A673 (cell line): Measurements from ENCODE around the gene ZC3H11A. TPM values are rescaled to one million over a fixed set of nuclear protein-coding genes. Genes with fewer than 3 reads are reported as not detected.
"Not testable (repeated sequence)": the region's sequence is repeated elsewhere in the genome, so short reads cannot be mapped to it uniquely, and the experiment has no call there.

Experiments
- Bru-seq: library from RNA; stranded (reverse); fragments of 400-500 nt; gene quantifications from one replicate; lab custom pipeline; 2021; lab: Mats Ljungman, UMichigan
- BruChase-seq, 2 experiments: library from RNA; stranded (reverse); fragments of 400-500 nt; gene quantifications; one replicate each; lab custom pipeline; 2021; lab: Mats Ljungman, UMichigan
- BruUV-seq: library from RNA; stranded (reverse); fragments of 400-500 nt; replicated peaks from 2 replicates; lab custom pipeline; 2021; lab: Mats Ljungman, UMichigan
- CTCF ChIA-PET: fragments of 300-600 bp; sonication (Branson Sonifier 250); formaldehyde crosslinking; loops from one replicate; lab custom pipeline; 2022; ENCODE audit warnings: antibody characterized with exemption; lab: Charles Lee
- POLR2A ChIA-PET: fragments of 300-600 bp; sonication (Branson Sonifier 250); formaldehyde crosslinking; loops from one replicate; lab custom pipeline; 2022; ENCODE audit warnings: antibody characterized with exemption; ENCODE audit not compliant: low non-redundant PET; lab: Charles Lee
- DNase-seq: peaks from one replicate; pipeline ENCODE4 v3.0.0-alpha.2; 2015; ENCODE audit warnings: low spot score
- H3K27ac ChIP-seq: fragments of 200-600 bp; sonication (generic); 2 replicates; pipeline ENCODE4 v1.5.1; 2016; ENCODE audit warnings: mixed run types, low read depth, mild to moderate bottlenecking, mixed read lengths, antibody characterized with exemption, low read length; ENCODE audit not compliant: poor library complexity, severe bottlenecking
- H3K27me3 ChIP-seq: fragments of 200-600 bp; sonication (generic); replicated peaks from 2 replicates; pipeline ENCODE4 v1.6.1; 2017; ENCODE audit warnings: mixed run types, low read depth, mild to moderate bottlenecking, mixed read lengths, antibody characterized with exemption, low read length; ENCODE audit not compliant: insufficient read depth, poor library complexity
- H3K36me3 ChIP-seq: fragments of 200-600 bp; sonication (generic); 2 replicates; pipeline ENCODE4 v1.6.1; 2016; ENCODE audit warnings: mixed run types, mild to moderate bottlenecking, mixed read lengths, antibody characterized with exemption, low read length; ENCODE audit not compliant: insufficient read depth, poor library complexity, severe bottlenecking
- H3K4me1 ChIP-seq: fragments of 200-600 bp; sonication (generic); 2 replicates; pipeline ENCODE4 v1.6.1; 2017; ENCODE audit warnings: mixed run types, mild to moderate bottlenecking, mixed read lengths, antibody characterized with exemption, low read length; ENCODE audit not compliant: insufficient read depth, poor library complexity, severe bottlenecking
- H3K4me3 ChIP-seq: fragments of 200-600 bp; sonication (generic); 2 replicates; pipeline ENCODE4 v1.5.1; 2016; ENCODE audit warnings: low read depth, mixed run types, mild to moderate bottlenecking, mixed read lengths, low read length; ENCODE audit not compliant: poor library complexity, severe bottlenecking
- H3K9me3 ChIP-seq: fragments of 200-600 bp; sonication (generic); 2 replicates; pipeline ENCODE4 v1.6.1; 2016; ENCODE audit warnings: mixed run types, low read depth, mild to moderate bottlenecking, mixed read lengths, antibody characterized with exemption, low read length; ENCODE audit not compliant: poor library complexity, severe bottlenecking
- EZH2 ChIP-seq: fragments of 200-600 bp; sonication (generic); IDR thresholded peaks from 2 replicates; pipeline ENCODE4 v1.6.1; 2017; ENCODE audit warnings: borderline replicate concordance, low read depth, mild to moderate bottlenecking, mixed read lengths, antibody characterized with exemption, low read length; ENCODE audit not compliant: poor library complexity, severe bottlenecking
- intact Hi-C: fragments of 100-400 bp; cut with micrococcal nuclease; formaldehyde crosslinking; loops from one replicate; pipeline ENCODE4 v1.10.0; 2022; ENCODE audit not compliant: unreplicated experiment
- long read RNA-seq: library from polyadenylated mRNA; stranded (forward); transcript quantifications from one replicate; pipeline ENCODE4 v2.0.0, GENCODE V29; 2022
- total RNA-seq: library from RNA; stranded (reverse); gene quantifications from 2 replicates; pipeline ENCODE4 v1.2.3, GENCODE V29; 2021
- TF ChIP-seq, protein P1 (sequence below): fragments of 300-800, 200-600 bp; sonication (generic); conservative IDR thresholded peaks from 2 replicates; pipeline ENCODE4 v1.5.1; 2017; ENCODE audit warnings: low read depth, mild to moderate bottlenecking, antibody characterized with exemption, low read length, moderate library complexity, mixed read lengths

The ZC3H11A gene
- total RNA-seq (95.3 and 103 TPM in 2 replicates), Bru-seq, nascent RNA (percentile 69 among the genes with signal in this experiment), BruChase-seq, experiment 1, labeled RNA remaining after a 2-hour chase (percentile 99 among the genes with signal in this experiment), BruChase-seq, experiment 2, labeled RNA remaining after a 6-hour chase (percentile 99 among the genes with signal in this experiment)
- long read RNA-seq, full-length matches to known transcripts, result 22 of 136 reads
- long read RNA-seq, partial matches to known transcripts, result 13 of 136 reads
- long read RNA-seq, other reads (novel, unspliced or antisense), result 101 of 136 reads

DNA sequence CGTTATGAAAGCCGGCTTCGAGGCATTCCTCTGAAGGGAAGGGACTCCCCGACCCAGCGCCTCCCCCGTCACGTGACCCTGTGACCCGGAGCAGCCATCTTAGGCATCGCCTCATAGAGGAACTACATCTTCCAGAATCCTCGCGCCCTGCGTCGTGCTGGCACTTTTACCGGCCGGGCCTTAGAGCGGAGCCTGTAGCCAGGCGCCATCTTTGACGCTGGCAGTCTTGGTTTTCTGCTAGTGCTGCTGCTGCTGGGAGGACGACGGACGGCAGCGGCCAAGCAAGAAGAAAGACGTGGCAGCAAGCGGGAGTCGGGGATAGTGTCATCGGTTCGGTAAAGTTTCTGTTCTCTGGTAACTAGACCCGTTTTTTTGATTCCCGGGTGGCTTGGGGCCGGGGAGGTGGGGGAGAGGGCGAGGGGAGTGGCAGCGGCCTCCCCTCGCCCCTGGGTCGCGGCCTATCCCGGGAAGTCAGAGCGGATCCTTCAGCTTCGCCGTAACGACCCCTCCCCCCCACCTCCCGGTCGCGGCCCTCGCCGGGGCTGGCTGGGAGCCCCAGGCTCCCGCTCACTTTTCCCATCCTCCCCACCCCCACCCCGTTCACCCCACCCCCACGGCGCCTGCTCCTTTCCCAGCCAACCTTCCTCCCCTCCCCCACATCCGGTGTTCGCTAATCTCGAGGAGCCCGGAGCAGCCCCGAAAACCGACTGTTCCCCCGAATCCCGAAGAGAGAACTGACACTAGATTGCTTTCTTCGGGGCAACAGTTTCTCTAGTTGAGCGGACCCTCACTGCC, at the start of gene ZC3H11A, which contains the start of gene ZBED6:
ZC3H11A (plus strand) TSS at position 183 of the 795 bp plus-strand sequence. CDS start 21,448 bp downstream, outside the sequence.
ZBED6 (plus strand) TSS at position 183 of the 795 bp plus-strand sequence. CDS start 1,900 bp downstream, outside the sequence.
- CTCF ChIA-PET, result no interaction called here
- POLR2A ChIA-PET, result no interaction called here
- Histone ChIP-seq H3K9me3 (no peaks in the 10 kb centered on the region), H3K27ac (peak within 1 kb of the TSS; percentile 94), H3K4me1 (peaks cover 35% of the 10 kb centered on the region), H3K4me3 (peak within 1 kb of the TSS; percentile 69), H3K27me3 (no peaks in the 10 kb centered on the region), H3K36me3 (peaks cover 32% of the 10 kb centered on the region)
- BruUV-seq, result no TSS peak
- TF ChIP-seq, protein P1, sequence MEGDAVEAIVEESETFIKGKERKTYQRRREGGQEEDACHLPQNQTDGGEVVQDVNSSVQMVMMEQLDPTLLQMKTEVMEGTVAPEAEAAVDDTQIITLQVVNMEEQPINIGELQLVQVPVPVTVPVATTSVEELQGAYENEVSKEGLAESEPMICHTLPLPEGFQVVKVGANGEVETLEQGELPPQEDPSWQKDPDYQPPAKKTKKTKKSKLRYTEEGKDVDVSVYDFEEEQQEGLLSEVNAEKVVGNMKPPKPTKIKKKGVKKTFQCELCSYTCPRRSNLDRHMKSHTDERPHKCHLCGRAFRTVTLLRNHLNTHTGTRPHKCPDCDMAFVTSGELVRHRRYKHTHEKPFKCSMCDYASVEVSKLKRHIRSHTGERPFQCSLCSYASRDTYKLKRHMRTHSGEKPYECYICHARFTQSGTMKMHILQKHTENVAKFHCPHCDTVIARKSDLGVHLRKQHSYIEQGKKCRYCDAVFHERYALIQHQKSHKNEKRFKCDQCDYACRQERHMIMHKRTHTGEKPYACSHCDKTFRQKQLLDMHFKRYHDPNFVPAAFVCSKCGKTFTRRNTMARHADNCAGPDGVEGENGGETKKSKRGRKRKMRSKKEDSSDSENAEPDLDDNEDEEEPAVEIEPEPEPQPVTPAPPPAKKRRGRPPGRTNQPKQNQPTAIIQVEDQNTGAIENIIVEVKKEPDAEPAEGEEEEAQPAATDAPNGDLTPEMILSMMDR, result no peak
- TF ChIP-seq EZH2, result no peak
- intact Hi-C loops, result no loop called here
- peak; percentile 99 for DNase-seq

DNA sequence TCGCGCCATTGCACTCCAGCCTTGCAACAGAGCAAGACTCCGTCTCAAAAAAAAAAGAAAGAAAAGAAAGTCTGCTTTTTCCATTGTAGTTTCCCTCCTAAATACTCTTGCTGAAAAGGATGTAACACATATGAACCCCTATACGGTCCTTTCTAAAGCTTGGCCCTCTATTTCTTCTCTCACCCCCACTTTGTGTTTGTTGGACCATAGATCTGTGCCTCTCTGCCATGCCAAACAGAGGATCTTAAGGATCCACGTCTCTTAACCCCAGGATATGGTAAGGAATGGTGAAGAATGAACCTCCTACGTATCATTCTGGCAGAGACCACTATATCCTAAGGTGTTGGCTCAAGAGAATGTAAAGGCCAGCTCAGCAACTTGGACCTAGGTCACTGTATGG, 49.1 kb upstream of the ZC3H11A start:
- no peaks in the 10 kb centered on the region for H3K36me3 ChIP-seq
- H3K9me3 ChIP-seq, result no peaks in the 10 kb centered on the region
- no TSS peak for BruUV-seq
- H3K27me3 ChIP-seq, result no peaks in the 10 kb centered on the region
- peaks cover 15% of the 10 kb centered on the region for H3K4me1 ChIP-seq
- ChIA-PET POLR2A (no interaction called here), CTCF (no interaction called here)
- DNase-seq, result no peak
- TF ChIP-seq EZH2, result no peak
- TF ChIP-seq, protein P1, result no peak
- H3K4me3 ChIP-seq, result no peak overlapping the region
- no peak overlapping the region for H3K27ac ChIP-seq
- intact Hi-C loops, result no loop called here

DNA sequence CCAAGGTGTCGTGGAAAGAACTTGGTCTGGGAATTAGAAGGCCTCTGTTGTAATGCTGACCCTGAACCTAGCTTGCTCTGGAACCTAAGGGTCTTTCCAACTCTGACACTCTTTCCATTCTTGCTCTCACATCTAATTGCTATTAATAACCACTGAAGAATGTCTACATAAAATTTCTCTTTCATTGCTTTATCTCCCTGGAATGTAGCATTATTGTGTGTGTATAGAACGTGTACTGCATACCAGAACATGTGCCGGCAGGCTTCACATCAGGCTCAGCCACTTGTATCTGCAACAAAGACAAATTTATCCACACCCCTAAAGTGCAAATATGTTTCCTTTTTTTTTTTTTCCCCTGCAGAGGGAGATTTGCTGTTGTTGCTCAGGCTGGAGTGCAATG, 44.4 kb upstream of the ZC3H11A start:
- ChIA-PET CTCF (no interaction called here), POLR2A (no interaction called here)
- no peaks in the 10 kb centered on the region for H3K36me3 ChIP-seq
- H3K27me3 ChIP-seq, result no peaks in the 10 kb centered on the region
- intact Hi-C loops, result no loop called here
- H3K4me3 ChIP-seq, result no peak overlapping the region
- no peak for TF ChIP-seq EZH2
- TF ChIP-seq, protein P1, result no peak
- no TSS peak for BruUV-seq
- peaks cover 5% of the 10 kb centered on the region for H3K4me1 ChIP-seq
- H3K9me3 ChIP-seq, result no peaks in the 10 kb centered on the region
- no peak for DNase-seq
- no peak overlapping the region for H3K27ac ChIP-seq

DNA sequence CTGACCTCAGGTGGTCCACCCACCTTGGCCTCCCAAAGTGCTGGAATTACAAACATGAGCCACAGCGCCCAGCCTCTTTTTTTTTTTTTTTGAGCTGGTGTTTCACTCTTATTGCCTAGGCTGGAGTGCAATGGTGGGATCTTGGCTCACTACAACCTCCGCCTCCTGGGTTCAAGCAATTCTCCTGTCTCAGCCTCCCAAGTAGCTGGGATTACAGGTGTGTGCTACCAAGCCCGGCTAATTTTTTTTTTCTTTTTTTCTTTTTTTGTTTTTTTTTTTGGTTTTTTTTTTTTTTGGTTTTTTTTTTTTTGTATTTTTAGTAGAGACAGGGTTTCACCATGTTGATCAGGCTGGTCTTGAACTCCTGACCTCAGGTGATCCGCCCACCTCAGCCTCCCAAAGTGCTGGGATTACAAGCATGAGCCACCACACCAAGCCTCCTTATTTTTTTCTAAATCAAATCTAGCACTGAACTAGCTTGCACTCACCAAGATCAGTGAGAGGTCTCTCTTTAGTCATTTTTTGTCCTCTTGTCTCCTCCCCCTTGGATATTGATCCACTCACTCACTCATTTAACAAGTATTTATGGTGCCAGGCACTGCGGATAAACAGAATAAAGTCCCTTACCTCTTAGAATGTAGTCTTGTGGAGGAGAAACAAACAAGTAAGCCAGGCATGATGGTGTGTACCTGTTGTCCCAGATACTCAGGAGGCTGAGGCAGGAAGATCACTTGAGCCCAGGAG, 43.6 kb upstream of the ZC3H11A start:
- BruUV-seq, CTCF ChIA-PET, POLR2A ChIA-PET: not testable (repeated sequence)

More for the DNA sequence above, 43.6 kb upstream of the ZC3H11A start:
- H3K27ac ChIP-seq, H3K9me3 ChIP-seq, DNase-seq, H3K27me3 ChIP-seq, intact Hi-C loops, H3K36me3 ChIP-seq, H3K4me3 ChIP-seq, H3K4me1 ChIP-seq: not testable (repeated sequence)
